ENCODE data around the gene CLEC5A. TPM values are rescaled to one million over a fixed set of nuclear protein-coding genes. Genes with fewer than 3 reads are reported as not detected.

CLEC5A gene
- 0.24 and 0.47 TPM in 2 replicates for total RNA-seq
- total RNA-seq (2013) = 0.07 TPM
- 0.03 and 0.06 TPM in 2 replicates for polyA plus RNA-seq
- not detected in 2 replicates for polyA minus RNA-seq

- Mint-ChIP-seq H3K4me1 (peaks cover 3% of the 10 kb centered on the region), H3K4me3 (no peak within 1 kb of the TSS), H3K9me3 (ENCODE audit: insufficient read depth) (no peaks in the 10 kb centered on the region), H3K27ac (no peak within 1 kb of the TSS), H3K27me3 (no peaks in the 10 kb centered on the region)
- no peak within 1 kb of the TSS for H3K9ac ChIP-seq (ENCODE audit: low read length)
- no peak within 1 kb of the TSS for H3K4me2 ChIP-seq (replicated peaks; ENCODE audit: low read depth, low read length, poor library complexity, severe bottlenecking)
- H3K9me3 ChIP-seq (ENCODE audit: control extremely low read depth in 1 of 3, control insufficient read depth in 2 of 3, insufficient read depth in 1 of 3, low read length in 2 of 3) = no peaks in the 10 kb centered on the region
- DNase-seq = no peak
- no peaks in the 10 kb centered on the region for H4K20me1 ChIP-seq (ENCODE audit: control insufficient read depth, insufficient read depth, low read length, poor library complexity, severe bottlenecking)
- no CpG with 5 or more reads among the region's 3 CpGs for WGBS (ENCODE audit: insufficient coverage)
- H3K4me3 ChIP-seq (ENCODE audit: control extremely low read depth in 1 of 5, extremely low read depth in 1 of 5, insufficient read depth in 1 of 5, low read depth in 2 of 5, low read length in 4 of 5) = peak within 1 kb of the TSS in 1 of 5 experiments; percentile 19
- no peak within 1 kb of the TSS for H2AFZ ChIP-seq (ENCODE audit: insufficient read depth, low read depth, low read length, poor library complexity, severe bottlenecking)
- ATAC-seq (ENCODE audit: low read depth) = no peak
- H3K4me1 ChIP-seq (ENCODE audit: control insufficient read depth in 2 of 2, insufficient read depth in 2 of 2, low read length in 2 of 2) = no peaks in the 10 kb centered on the region
- POLR2A ChIA-PET = no interaction called here
- H3K27me3 ChIP-seq (replicated peaks in 1 of 4; ENCODE audit: control extremely low read depth in 1 of 4, control insufficient read depth in 3 of 4, insufficient read depth in 4 of 4, low read length in 3 of 4) = no peaks in the 10 kb centered on the region
- CTCF ChIA-PET = no interaction called here
- H3K79me2 ChIP-seq (ENCODE audit: control insufficient read depth, insufficient read depth, low read length) = no peaks in the 10 kb centered on the region
- H3K27ac ChIP-seq (ENCODE audit: low read length in 2 of 2) = no peak within 1 kb of the TSS
- TF ChIP-seq CTCF (IDR thresholded peaks at IDR 0.05) (no peak), EZH2 (IDR thresholded peaks at IDR 0.05; ENCODE audit: borderline replicate concordance, insufficient read depth, low read depth, low read length, poor library complexity, severe bottlenecking) (no peak)
- intact Hi-C loops (cut with micrococcal nuclease) = no loop called here
- H3K36me3 ChIP-seq (replicated peaks in 1 of 2; ENCODE audit: control extremely low read depth in 1 of 2, control insufficient read depth in 1 of 2, extremely low read depth in 1 of 2, insufficient read depth in 2 of 2, low read length in 1 of 2) = no peaks in the 10 kb centered on the region
Measured at GRCh38 chr7:141946796-141947195, at the start of gene CLEC5A. TSS of gene CLEC5A (minus strand) at chr7:141946974. CDS start at chr7:141946292, 682 bp downstream.

DNA sequence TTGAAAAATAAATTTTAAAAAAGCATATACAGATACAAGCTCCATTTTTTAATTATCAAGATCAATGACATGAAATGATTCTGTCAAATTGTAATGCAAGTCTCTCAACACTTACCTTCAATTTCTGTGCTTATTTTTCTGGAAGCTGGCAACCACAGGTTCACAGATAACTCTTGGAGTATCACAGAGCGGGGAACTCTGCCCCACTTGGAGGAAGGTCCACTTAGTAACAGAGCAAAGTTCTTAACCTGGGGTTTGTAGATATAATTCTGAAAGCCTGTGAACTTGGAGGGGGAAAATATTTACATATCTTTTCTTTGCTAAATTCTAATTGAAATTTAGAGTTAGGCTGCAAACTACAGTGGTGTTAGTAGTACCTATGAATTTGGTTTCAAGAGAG lies 46.6 kb upstream of the CLEC5A start:
- no peak for TF ChIP-seq CTCF (IDR thresholded peaks at IDR 0.05)
- no peak for TF ChIP-seq EZH2 (IDR thresholded peaks at IDR 0.05; ENCODE audit: borderline replicate concordance, insufficient read depth, low read depth, low read length, poor library complexity, severe bottlenecking)
- Mint-ChIP-seq H3K9me3 (ENCODE audit: insufficient read depth) (peaks cover 2% of the 10 kb centered on the region), H3K27ac (no peak overlapping the region), H3K4me1 (no peaks in the 10 kb centered on the region), H3K4me3 (no peak overlapping the region), H3K27me3 (peaks cover 5% of the 10 kb centered on the region)
- ATAC-seq (ENCODE audit: low read depth) (no peak), DNase-seq (no peak)
- Histone ChIP-seq H2AFZ (ENCODE audit: insufficient read depth, low read depth, low read length, poor library complexity, severe bottlenecking) (no peak overlapping the region), H3K4me1 (ENCODE audit: control insufficient read depth in 2 of 2, insufficient read depth in 2 of 2, low read length in 2 of 2) (no peaks in the 10 kb centered on the region), H3K4me2 (replicated peaks; ENCODE audit: low read depth, low read length, poor library complexity, severe bottlenecking) (no peak overlapping the region), H3K27ac (ENCODE audit: low read length in 2 of 2) (no peak overlapping the region), H4K20me1 (ENCODE audit: control insufficient read depth, insufficient read depth, low read length, poor library complexity, severe bottlenecking) (no peaks in the 10 kb centered on the region), H3K79me2 (ENCODE audit: control insufficient read depth, insufficient read depth, low read length) (no peaks in the 10 kb centered on the region), H3K9me3 (ENCODE audit: control extremely low read depth in 1 of 3, control insufficient read depth in 2 of 3, insufficient read depth in 1 of 3, low read length in 2 of 3) (no peaks in the 10 kb centered on the region), H3K36me3 (replicated peaks in 1 of 2; ENCODE audit: control extremely low read depth in 1 of 2, control insufficient read depth in 1 of 2, extremely low read depth in 1 of 2, insufficient read depth in 2 of 2, low read length in 1 of 2) (no peaks in the 10 kb centered on the region), H3K4me3 (ENCODE audit: control extremely low read depth in 1 of 5, extremely low read depth in 1 of 5, insufficient read depth in 1 of 5, low read depth in 2 of 5, low read length in 4 of 5) (no peak overlapping the region), H3K27me3 (replicated peaks in 1 of 4; ENCODE audit: control extremely low read depth in 1 of 4, control insufficient read depth in 3 of 4, insufficient read depth in 4 of 4, low read length in 3 of 4) (no peaks in the 10 kb centered on the region), H3K9ac (ENCODE audit: low read length) (no peak overlapping the region)
- ChIA-PET CTCF (no interaction called here), POLR2A (no interaction called here)
- intact Hi-C loops (cut with micrococcal nuclease) = no loop called here
- no CpG with 5 or more reads among the region's 1 CpG for WGBS (ENCODE audit: insufficient coverage)
